Spleen (tissue), 7 donors: Measurements from ENCODE around the gene DDX5.

Source experiments
- CTCF ChIP-seq, 11 experiments: fragments of 200-600 bp in 7 of 11; fragments of 450-650 bp in 4 of 11; sonication (generic) in 4 of 11; IDR thresholded peaks in 8 of 11; conservative IDR thresholded peaks in 3 of 11; 1 replicate in 7 of 11; 2 replicates in 4 of 11; pipeline versions ENCODE4 v1.4.0 to v1.8.0; 2016 to 2021; ENCODE audit warnings: antibody characterized with exemption in 11 of 11, inconsistent platforms in 4 of 11, mild to moderate bottlenecking in 1 of 11
- POLR2A ChIP-seq, 3 donors: fragments of 450-650 bp; IDR thresholded peaks; one replicate each; pipeline ENCODE4 v1.5.1; 2017; ENCODE audit warnings: antibody characterized with exemption in 3 of 3, mild to moderate bottlenecking in 1 of 3
- POLR2AphosphoS5 ChIP-seq, 3 donors: sonication (generic); formaldehyde crosslinking; IDR thresholded peaks; one replicate each; pipeline ENCODE4 v1.5.1; 2017; ENCODE audit warnings: antibody characterized with exemption in 3 of 3
- donor health status: DM: no; HTN: no; CAD: no; lungs with moderate emphysema.
- donor health status: DM: no; HTN: no; CAD: no.
- donor health status: DM: no; HTN: no; CAD: no.

GRCh38 chr17:64532409-64532808, 26.3 kb upstream of the DDX5 start:
- TF ChIP-seq CTCF (IDR thresholded peaks at IDR 0.05 in 8 of 11, conservative IDR thresholded peaks at IDR 0.05 in 3 of 11) (no peak), POLR2A (IDR thresholded peaks at IDR 0.05) (no peak), POLR2AphosphoS5 (IDR thresholded peaks at IDR 0.05) (no peak)
